ENCODE data around the gene KLF11.
"Not testable (repeated sequence)": the region's sequence is repeated elsewhere in the genome, so short reads cannot be mapped to it uniquely, and the experiment has no call there.

The KLF11 gene

GRCh38 chr2:10027660-10028330 lies 15.6 kb upstream of the KLF11 start:
- DNase-seq: no peak

- DNase-seq: no peak
Measured at GRCh38 chr2:10028407-10028987, 14.9 kb upstream of the KLF11 start.

- DNase-seq: no peak
Measured at GRCh38 chr2:10028988-10029874, 14.1 kb upstream of the KLF11 start.

GRCh38 chr2:10029875-10030223 lies 13.5 kb upstream of the KLF11 start:
- no peak for DNase-seq

- no peak for DNase-seq
Measured at GRCh38 chr2:10030311-10030736, 13.0 kb upstream of the KLF11 start.

- DNase-seq: not testable (repeated sequence)
Measured at GRCh38 chr2:10030798-10031197, 12.6 kb upstream of the KLF11 start.

GRCh38 chr2:10031886-10032745 lies 11.2 kb upstream of the KLF11 start:
- no peak for DNase-seq

- no peak for DNase-seq
Measured at GRCh38 chr2:10032746-10033105, 10.6 kb upstream of the KLF11 start.

GRCh38 chr2:10033251-10034006 lies 9.9 kb upstream of the KLF11 start:
- no peak for DNase-seq

GRCh38 chr2:10034333-10035052 lies 8.9 kb upstream of the KLF11 start:
- no peak for DNase-seq

GRCh38 chr2:10035053-10035422 lies 8.3 kb upstream of the KLF11 start:
- no peak for DNase-seq

- no peak for DNase-seq
Measured at GRCh38 chr2:10035633-10036032, 7.7 kb upstream of the KLF11 start.

GRCh38 chr2:10036095-10036884 lies 7.1 kb upstream of the KLF11 start:
- DNase-seq: peak; percentile 40

GRCh38 chr2:10038123-10038522 lies 5.2 kb upstream of the KLF11 start:
- no peak for DNase-seq

- no peak for DNase-seq
Measured at GRCh38 chr2:10038716-10039115, 4.6 kb upstream of the KLF11 start.

- no peak for DNase-seq
Measured at GRCh38 chr2:10039658-10040410, 3.5 kb upstream of the KLF11 start.

- DNase-seq: no peak
Measured at GRCh38 chr2:10041711-10042110, 1.6 kb upstream of the KLF11 start.

- DNase-seq: peak; percentile 57
Measured at GRCh38 chr2:10042301-10043161, 819 bp upstream of the KLF11 start.
